ENCODE measurements around the gene TFB1M.
A peak's percentile ranks its signal among the peaks of the same experiment; 100 is the strongest.
"Not testable (repeated sequence)": the region's sequence is repeated elsewhere in the genome, so short reads cannot be mapped to it uniquely, and the experiment has no call there.

TFB1M gene

GRCh38 chr6:155314092-155314772, at the start of gene TFB1M:
Gene TFB1M (minus strand): TSS chr6:155314484. CDS start chr6:155314428, 56 bp downstream.
- peak; percentile 96 for DNase-seq

- DNase-seq, result not testable (repeated sequence)
Measured at GRCh38 chr6:155364021-155364420, 49.7 kb upstream of the TFB1M start.

- DNase-seq, result not testable (repeated sequence)
Measured at GRCh38 chr6:155362968-155363632, 48.8 kb upstream of the TFB1M start.

- no peak for DNase-seq
Measured at GRCh38 chr6:155354167-155354566, 39.9 kb upstream of the TFB1M start.

GRCh38 chr6:155352811-155353210, 38.5 kb upstream of the TFB1M start:
- no peak for DNase-seq

- DNase-seq, result no peak
Measured at GRCh38 chr6:155352130-155352420, 37.8 kb upstream of the TFB1M start.

GRCh38 chr6:155351273-155352129, 37.2 kb upstream of the TFB1M start:
- no peak for DNase-seq

GRCh38 chr6:155349956-155350355, 35.7 kb upstream of the TFB1M start:
- DNase-seq, result no peak

GRCh38 chr6:155349129-155349528, 34.8 kb upstream of the TFB1M start:
- no peak for DNase-seq

- DNase-seq, result no peak
Measured at GRCh38 chr6:155347800-155348199, 33.5 kb upstream of the TFB1M start.

GRCh38 chr6:155346957-155347356, 32.7 kb upstream of the TFB1M start:
- DNase-seq, result no peak

- DNase-seq, result no peak
Measured at GRCh38 chr6:155344341-155345006, 30.2 kb upstream of the TFB1M start.

GRCh38 chr6:155341130-155341828, 27.0 kb upstream of the TFB1M start:
- DNase-seq, result no peak

GRCh38 chr6:155340464-155341129, 26.3 kb upstream of the TFB1M start:
- DNase-seq, result peak; percentile 24

GRCh38 chr6:155339929-155340328, 25.6 kb upstream of the TFB1M start:
- not testable (repeated sequence) for DNase-seq

GRCh38 chr6:155338237-155338636, 24.0 kb upstream of the TFB1M start:
- not testable (repeated sequence) for DNase-seq

- DNase-seq, result no peak
Measured at GRCh38 chr6:155335265-155335664, 21.0 kb upstream of the TFB1M start.

- not testable (repeated sequence) for DNase-seq
Measured at GRCh38 chr6:155334073-155334472, 19.8 kb upstream of the TFB1M start.

GRCh38 chr6:155333414-155333813, 19.1 kb upstream of the TFB1M start:
- no peak for DNase-seq

- no peak for DNase-seq
Measured at GRCh38 chr6:155330922-155331321, 16.6 kb upstream of the TFB1M start.

- no peak for DNase-seq
Measured at GRCh38 chr6:155330133-155330734, 15.9 kb upstream of the TFB1M start.
